NCI-H128 (cell line): ENCODE measurements around the gene HECW1.

Source experiments
- DNase-seq: peaks from one replicate; lab custom pipeline; 2025; ENCODE audit not compliant: unreplicated experiment; lab: John Stamatoyannopoulos, UW

Gene HECW1

GRCh38 chr7:43248961-43249822 lies 136.7 kb downstream of the HECW1 start:
- DNase-seq = no peak

- DNase-seq = no peak
Observed at GRCh38 chr7:43249823-43250145, 137.3 kb downstream of the HECW1 start.

GRCh38 chr7:43260980-43261878 lies 148.8 kb downstream of the HECW1 start:
- peak; percentile 36 for DNase-seq

GRCh38 chr7:43265139-43265538 lies 152.7 kb downstream of the HECW1 start:
- no peak for DNase-seq

GRCh38 chr7:43273939-43274719 lies 161.7 kb downstream of the HECW1 start:
- DNase-seq = no peak

- DNase-seq = no peak
Observed at GRCh38 chr7:43274752-43275151, 162.3 kb downstream of the HECW1 start.

- DNase-seq = no peak
Observed at GRCh38 chr7:43276547-43276946, 164.1 kb downstream of the HECW1 start.

- DNase-seq = no peak
Observed at GRCh38 chr7:43278088-43278644, 165.7 kb downstream of the HECW1 start.

- no peak for DNase-seq
Observed at GRCh38 chr7:43281268-43281667, 168.8 kb downstream of the HECW1 start.

GRCh38 chr7:43283706-43284105 lies 171.3 kb downstream of the HECW1 start:
- no peak for DNase-seq

- DNase-seq = no peak
Observed at GRCh38 chr7:43289826-43290225, 177.4 kb downstream of the HECW1 start.

GRCh38 chr7:43290978-43291377 lies 178.5 kb downstream of the HECW1 start:
- no peak for DNase-seq

- no peak for DNase-seq
Observed at GRCh38 chr7:43291789-43292188, 179.3 kb downstream of the HECW1 start.

GRCh38 chr7:43292384-43292783 lies 179.9 kb downstream of the HECW1 start:
- DNase-seq = no peak

- no peak for DNase-seq
Observed at GRCh38 chr7:43294080-43294630, 181.7 kb downstream of the HECW1 start.

GRCh38 chr7:43295429-43295828 lies 183.0 kb downstream of the HECW1 start:
- no peak for DNase-seq

GRCh38 chr7:43296306-43296705 lies 183.9 kb downstream of the HECW1 start:
- DNase-seq = no peak

GRCh38 chr7:43298617-43299016 lies 186.2 kb downstream of the HECW1 start:
- DNase-seq = no peak

GRCh38 chr7:43300121-43300520 lies 187.7 kb downstream of the HECW1 start:
- DNase-seq = no peak

- no peak for DNase-seq
Observed at GRCh38 chr7:43302211-43302711, 189.8 kb downstream of the HECW1 start.
